GM13976 (cell line): Measurements from ENCODE around the gene PITPNM2.

ENCODE experiments used
- DNase-seq: peaks from one replicate; pipeline ENCODE4 v3.0.0; 2012; ENCODE audit warnings: low spot score
- CTCF ChIP-seq: IDR thresholded peaks from 2 replicates; pipeline ENCODE4 v1.5.1; 2012; ENCODE audit warnings: borderline replicate concordance, mild to moderate bottlenecking; ENCODE audit not compliant: insufficient read depth; ENCODE audit errors: extremely low read depth, missing control alignments, control extremely low read depth
- in situ Hi-C: fragments of 300-500 bp; cut with MboI; formaldehyde crosslinking; loops from one replicate; pipeline ENCODE4 v1.12.0; 2022; ENCODE audit warnings: low sequenced_read_pairs, mixed read lengths, inconsistent platforms; ENCODE audit not compliant: unreplicated experiment

Gene PITPNM2

GRCh38 chr12:123148223-123148622 lies 2.7 kb downstream of the PITPNM2 start:
- in situ Hi-C loops: no loop called here
- DNase-seq: no peak
- TF ChIP-seq CTCF: no peak

DNA sequence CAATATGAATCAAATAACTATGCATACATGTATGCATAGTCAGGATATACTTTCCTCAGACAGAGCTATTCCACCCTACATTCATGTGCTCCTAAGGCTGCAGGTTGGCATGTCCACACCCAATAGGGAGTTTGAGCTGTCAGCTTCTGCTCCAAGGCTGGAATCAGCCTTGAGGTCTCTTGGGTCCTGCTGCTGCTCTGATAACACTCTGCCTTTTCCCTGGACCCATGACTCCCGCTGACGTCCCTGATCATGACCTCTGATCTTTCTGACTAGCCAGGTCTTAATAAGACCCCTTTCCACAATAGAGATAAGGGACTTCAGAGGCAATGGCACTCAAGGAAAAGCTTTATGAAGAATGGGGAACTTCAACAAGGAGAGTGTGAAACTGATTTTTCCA lies 5.7 kb downstream of the PITPNM2 start:
- in situ Hi-C loops: no loop called here
- no peak for DNase-seq
- TF ChIP-seq CTCF: no peak

DNA sequence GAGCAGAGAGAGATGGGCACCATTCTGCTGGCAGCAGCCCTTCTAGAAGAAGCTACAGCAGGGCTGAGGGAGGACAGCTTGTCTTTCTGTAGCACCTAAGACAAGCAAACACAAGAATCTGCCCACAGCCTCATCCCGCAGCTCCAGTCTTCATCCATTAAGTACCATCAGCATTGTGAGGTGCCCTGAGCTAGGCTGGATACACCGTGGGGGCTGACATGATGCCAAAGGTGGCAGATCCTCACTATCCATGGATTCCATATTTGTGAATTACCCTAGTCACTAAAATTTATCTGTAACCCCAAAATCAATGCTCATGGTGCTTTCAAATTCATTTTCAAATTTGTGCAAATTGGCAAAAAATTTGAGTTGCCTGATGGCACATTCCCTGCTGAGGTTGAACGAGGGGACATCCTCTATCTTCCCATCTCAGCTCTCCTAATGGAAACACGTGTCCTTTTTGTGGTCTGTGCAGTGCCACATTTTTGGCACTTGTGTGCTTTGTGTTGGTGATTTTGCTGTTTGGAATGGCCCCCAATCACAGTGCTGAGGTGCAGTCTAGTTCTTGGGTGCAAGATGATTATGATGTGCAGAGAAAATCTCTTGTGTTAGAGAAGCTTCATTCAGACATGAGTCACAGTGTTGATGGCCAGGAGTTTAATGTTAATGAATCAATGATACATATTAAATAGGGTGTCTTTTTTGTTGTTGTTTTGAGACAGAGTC lies 7.0 kb downstream of the PITPNM2 start:
- in situ Hi-C loops: no loop called here
- TF ChIP-seq CTCF: no peak
- no peak for DNase-seq

DNA sequence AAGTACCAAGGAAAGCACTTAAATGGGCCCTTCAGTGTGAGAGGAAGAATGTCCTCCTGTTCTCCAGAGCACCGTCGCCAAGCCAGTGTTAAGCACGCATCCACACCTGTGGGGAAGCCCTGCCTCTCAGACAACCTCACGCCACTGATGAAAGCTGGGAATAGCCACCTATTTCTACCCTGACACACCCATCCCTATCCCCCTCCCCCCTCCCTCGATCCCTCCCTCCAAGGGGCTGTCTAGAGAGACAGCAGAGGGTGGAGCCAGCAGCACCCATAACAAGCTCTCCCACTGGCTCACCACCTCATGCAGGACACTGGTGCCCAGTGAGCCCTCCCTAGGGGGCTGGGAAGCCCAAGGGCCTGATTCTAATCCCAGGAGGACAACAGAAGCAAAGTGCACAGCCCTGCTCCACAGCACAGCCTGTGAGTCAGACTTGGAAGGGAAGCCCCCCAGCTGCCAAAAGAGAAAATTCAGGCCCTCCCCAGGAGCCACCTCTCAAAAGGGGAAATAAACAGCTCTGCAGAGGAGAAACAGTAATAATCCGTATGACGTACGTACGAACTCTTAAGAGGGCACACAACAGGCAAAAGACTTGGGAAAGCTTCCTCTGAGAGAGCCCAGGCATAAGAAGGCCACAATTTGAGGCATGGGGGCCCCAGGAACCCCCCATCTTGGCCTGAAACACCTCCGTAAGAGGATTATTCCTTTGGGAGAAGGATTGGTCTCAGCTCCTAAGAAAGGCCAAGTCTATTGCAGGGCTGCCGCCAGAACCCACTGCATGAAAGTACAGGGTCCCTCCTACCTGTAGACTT lies 7.8 kb downstream of the PITPNM2 start:
- no peak for TF ChIP-seq CTCF
- DNase-seq: no peak
- in situ Hi-C loops: no loop called here

DNA sequence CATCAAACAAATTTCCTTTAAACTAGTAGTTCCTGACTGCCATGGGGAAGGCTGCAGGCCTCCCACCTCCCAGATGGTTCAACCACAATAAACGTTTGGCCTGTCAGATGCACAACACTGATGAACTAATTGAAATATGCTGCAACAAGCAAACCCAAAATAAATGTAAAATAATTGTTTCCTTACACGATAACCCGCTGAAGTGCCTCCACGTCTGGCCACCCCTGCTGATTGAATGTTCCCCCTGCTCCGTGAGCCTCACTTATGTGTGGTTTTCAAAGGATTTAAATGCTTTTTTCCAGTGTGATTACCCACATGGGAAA lies 8.4 kb downstream of the PITPNM2 start:
- in situ Hi-C loops: no loop called here
- no peak for TF ChIP-seq CTCF
- DNase-seq: no peak

GRCh38 chr12:123141615-123142517 lies 9.0 kb downstream of the PITPNM2 start:
- in situ Hi-C loops: no loop called here
- DNase-seq: no peak
- no peak for TF ChIP-seq CTCF
